ENCODE measurements around the gene FNDC11.

The FNDC11 gene

GRCh38 chr20:63525971-63526370 is 28.0 kb upstream of the FNDC11 start:
- no peak for DNase-seq (ENCODE audit: low read depth)

- no peak for DNase-seq (ENCODE audit: low read depth)
These were observed 26.8 kb upstream of the FNDC11 start for GRCh38 chr20:63527184-63527583.

- DNase-seq (ENCODE audit: low read depth) = no peak
These were observed 24.6 kb upstream of the FNDC11 start for GRCh38 chr20:63529180-63529860.

DNA sequence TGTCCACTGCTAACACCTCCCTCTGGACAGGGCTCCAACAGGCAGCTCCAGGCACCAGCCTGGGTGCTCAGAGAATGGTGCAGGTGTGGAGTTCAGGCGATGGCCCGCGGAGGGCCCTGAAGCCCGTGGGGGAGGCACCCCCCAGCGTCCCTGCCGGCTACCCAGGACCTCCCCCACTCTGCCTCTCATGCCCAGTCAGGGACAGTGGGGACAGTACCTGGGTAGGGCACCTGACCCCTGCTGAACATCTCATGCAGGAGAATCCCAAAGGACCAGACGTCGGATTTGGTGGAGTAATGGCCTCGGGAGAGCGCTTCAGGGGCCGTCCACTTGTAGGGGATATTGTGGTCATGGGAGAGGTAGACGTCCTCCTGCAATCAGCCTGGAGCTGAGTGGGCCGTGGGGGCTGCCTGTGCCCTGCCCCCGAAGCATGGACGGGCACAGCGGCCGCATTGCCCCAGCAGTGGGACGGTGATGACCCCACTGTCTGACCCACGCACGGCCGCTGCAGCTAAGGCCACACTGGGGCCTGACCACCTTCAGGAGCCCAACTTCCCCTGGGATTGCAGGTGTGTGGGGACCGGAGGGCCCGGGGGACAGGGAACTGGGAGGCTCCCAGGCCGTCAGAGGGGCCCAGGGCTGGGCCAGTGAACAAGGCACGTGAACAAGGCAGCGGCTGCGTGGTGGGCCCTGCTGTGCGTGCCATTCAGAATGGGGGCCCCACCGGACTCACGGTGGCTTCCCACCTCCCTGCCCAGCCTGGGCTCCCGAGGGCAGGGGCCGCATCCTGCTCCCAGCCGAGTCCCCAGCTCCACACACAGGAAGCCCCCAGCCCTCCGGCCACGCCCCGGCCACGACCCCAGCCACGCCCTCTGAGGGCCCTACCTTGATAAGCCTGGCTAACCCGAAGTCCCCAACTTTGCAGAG is 23.8 kb upstream of the FNDC11 start:
- DNase-seq (ENCODE audit: low read depth) = no peak

GRCh38 chr20:63530788-63531160 is 23.2 kb upstream of the FNDC11 start:
- DNase-seq (ENCODE audit: low read depth) = no peak

- no peak for DNase-seq (ENCODE audit: low read depth)
These were observed 22.1 kb upstream of the FNDC11 start for GRCh38 chr20:63531686-63532448.

DNA sequence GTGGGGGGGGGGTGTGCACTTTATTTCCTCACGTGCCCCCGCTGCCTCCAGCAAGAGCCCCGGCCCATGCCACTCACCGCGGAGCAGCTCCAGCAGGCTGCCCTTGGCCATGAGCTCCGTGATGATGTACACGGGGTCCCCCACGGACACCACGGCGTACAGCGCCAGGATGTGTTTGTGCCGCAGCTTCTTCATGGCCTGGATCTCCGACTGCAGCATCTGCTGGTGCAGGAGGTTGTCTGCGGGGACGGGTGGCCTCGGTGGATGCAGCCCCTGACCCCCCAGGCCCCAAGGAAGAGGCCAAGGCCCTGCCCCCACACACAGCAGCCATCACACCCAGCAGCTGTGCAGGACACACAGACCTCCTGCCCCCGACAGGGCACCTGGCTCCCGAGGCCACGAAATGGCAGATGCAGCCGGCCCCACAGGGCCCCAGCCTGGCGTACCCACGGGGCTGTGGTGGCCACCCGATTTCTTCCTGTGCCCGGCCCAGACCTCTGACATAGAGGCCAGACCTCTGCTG is 21.4 kb upstream of the FNDC11 start:
- DNase-seq (ENCODE audit: low read depth) = no peak

- DNase-seq (ENCODE audit: low read depth) = no peak
These were observed 20.6 kb upstream of the FNDC11 start for GRCh38 chr20:63533388-63533787.

DNA sequence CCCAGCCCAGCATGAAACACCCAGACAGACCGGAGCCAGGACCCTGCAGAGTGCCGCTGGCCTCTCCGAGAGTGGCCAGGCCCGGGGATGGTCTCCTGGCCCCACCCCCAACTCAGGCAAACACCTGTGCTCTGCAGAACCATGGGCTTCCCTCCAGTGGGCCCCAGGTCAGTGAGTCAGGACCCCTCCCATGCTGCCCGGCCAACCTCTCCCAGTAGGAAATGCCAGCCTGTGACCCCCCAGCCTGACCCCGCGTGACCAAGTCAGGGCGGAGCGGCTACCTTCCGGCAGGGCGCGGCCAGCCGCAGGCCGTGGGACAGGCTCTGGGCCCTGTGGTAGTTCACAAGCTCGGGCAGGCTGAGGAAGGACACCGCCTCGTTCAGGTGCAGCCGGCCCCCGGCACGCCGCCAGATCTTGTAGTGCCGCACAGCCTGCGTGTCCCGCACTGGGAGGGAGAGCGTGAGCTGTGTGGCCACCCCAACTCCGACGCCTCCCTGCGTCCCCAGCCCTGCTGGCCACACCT is 20.0 kb upstream of the FNDC11 start:
- DNase-seq (ENCODE audit: low read depth) = no peak

DNA sequence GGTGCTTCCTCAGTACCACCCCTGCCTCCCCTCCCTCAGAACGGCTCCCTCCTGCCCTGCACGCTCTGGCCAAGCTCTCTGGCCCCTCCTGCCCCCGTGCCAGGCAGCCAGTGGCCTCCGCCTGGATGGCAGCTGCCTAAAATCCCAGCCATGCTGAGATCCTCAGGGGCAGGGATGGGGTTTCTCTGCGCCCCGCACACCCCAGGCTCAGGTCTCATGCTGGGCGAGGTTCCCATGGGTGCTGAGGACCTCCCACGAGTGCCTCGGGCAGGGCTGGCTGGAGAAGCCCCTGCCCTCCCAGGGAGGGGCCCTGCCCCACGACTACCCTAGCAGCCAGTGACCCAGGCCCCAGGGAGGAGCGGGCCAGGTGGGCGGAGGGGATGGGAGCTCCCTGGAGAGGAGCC is 19.5 kb upstream of the FNDC11 start:
- no peak for DNase-seq (ENCODE audit: low read depth)

DNA sequence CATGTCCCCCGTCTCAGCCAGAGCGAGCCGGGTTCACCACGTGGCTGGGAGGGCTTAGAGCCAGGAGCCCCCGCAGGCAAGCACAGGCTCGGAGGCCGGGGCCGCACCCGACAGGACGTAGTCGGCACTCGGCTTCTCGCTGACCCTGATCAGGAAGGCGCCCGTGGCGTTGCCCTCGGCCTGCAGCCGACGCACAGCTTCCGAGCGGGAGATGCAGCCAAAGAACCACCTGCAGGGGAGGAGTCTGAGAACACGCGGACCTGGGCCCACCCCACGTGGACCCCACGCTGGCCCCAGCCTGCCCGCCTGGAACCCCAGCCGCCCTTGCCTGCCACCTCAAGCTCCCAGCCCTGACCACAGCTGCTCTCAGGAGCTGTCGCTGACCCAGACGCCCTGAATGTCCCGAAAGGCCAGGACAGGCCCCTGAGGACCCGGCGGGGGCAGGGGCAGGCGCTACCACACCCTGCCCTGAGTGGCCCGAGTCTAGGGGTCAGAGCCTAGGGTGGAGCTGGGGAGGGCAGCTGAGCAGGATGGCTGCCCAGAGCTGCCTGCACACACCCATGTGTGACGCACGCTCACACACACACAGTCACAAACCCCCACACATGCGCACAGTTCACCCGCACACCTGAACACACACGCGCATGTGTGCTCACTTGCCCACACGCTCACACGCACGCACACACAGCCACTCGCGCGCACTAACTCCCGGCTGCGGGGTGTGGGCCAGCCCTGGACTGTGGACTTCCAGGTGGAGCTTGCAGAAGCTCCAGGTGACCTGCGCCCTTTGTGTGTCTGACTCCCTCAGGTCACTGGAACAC is 18.9 kb upstream of the FNDC11 start:
- DNase-seq (ENCODE audit: low read depth) = no peak

GRCh38 chr20:63536241-63536977 is 17.6 kb upstream of the FNDC11 start:
- DNase-seq (ENCODE audit: low read depth) = peak; percentile 33

DNA sequence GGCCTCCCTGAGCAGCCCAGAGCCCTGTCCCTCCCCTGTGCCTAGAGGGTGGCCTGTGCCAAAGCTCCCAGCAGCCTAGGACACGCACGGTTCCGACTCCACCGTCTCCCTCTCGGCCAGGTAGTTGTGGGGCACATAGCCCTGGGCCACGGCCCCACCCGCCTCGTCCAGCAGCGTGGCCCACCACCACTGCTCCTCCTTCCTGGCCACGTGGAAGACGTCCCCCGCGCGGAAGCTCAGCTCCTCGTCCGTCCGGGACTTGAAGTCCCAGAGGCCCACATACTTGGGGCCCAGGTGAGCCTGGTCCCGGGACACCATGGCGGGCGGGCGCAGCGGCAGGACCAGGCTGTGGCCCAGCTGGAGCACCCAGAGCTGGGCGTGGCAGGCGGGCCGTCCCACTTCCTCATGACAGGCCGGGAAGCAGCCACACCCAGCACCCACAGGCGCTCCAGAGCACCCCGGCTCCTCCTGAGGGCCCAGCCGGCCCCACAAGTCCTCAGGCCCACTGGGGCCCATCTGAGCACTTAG is 16.9 kb upstream of the FNDC11 start, which contains the start of gene PTK6:
Gene PTK6 (minus strand): TSS at position 380 of the 528 bp plus-strand sequence. CDS start 62 bp downstream, at position 318.
- DNase-seq (ENCODE audit: low read depth) = no peak

DNA sequence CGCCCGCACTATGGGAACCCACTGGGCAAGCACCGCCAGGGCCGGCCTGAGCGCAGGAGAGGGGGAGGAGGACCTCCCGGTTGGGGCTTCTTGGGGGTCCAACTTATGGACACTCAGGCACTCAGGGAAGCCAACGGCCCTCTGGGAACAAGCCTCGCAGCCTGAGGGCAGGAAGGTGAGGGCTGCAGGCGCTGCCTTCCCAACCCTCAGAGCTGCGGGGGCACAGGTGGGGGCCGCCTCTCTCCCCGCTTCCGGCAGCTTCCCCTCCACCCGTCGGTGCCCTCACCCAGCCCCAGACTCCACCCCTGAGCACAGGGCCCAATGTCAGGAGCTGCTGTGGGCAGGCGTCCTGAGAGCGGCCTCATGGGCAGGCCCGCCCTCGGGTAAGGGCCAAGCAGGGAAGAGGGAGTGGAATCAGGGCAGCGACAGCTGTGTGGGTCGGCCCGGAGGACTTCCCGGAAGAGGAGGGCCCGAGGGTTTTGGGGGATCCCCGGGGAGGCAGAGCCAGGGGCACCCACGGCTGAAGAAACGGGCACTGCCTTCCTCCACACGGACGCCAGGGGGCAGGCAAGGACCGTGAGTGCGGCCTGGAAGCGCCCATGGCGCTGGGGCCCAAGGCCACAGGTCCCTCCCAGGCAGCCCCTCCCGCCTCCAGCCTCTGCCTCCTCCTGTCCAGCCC is 16.3 kb upstream of the FNDC11 start:
- DNase-seq (ENCODE audit: low read depth) = peak; percentile 95

DNA sequence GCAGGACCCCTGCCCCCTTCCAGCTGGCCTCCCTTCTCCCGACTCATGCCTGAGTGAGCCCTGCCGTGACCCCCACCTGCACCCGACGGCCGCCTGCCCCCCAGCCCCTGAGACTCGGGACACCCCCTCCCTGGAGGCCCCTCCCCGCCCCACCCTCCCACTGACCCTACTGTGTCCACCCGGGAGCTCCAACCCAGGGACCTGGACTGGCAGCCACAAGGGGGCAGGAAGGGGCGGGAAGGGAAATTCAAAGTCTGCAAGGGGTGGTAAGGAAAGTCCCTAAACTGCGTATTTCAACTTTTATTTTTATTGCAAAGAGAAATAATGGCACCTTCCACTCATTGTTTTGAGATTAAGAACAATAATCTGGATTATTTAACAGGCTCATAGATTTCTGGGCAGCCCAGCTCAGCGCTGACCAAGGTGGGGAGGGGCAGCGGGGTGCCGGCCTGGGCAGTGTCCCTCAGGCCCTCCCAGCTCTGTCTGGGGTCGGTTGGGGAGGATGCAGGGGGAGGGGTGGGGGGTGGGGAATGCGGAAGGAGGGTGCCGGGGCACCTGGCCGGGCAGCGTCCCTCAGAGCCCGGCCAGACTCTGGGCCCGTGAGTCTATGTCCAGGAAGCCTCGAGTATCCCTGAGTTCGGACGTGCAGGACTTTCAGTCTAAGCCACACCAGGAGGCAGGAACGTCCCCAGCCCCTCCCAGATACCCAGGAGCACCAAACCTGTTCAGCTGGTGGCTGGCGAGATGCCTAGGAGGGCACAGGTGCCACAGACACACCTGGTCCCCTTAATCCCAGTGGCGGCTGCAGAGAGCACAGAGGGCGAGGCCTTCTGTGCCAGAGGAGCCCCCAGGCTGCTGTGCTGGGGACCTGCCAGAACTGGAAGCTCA is 15.5 kb upstream of the FNDC11 start:
- DNase-seq (ENCODE audit: low read depth) = no peak

DNA sequence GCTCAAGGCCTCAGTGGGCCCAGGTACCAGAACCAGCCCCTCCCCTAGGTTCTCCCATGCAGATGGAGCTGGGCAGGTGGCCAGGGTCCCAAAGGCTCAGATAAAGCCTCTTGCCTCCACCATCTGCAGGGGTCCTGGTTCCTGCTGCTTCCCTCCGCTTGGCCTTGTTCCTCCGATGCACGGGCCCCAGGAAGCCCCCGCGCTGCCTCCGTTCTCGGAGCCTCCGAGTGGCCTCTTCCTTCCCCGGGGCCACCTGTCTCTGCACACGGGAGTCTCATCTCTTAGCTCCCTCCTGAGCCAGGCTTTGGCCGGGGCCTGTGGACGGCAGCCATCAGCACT is 14.9 kb upstream of the FNDC11 start:
- no peak for DNase-seq (ENCODE audit: low read depth)

- no peak for DNase-seq (ENCODE audit: low read depth)
These were observed 14.3 kb upstream of the FNDC11 start for GRCh38 chr20:63539441-63540370.

Measured in amniotic epithelial cell (primary cell).